GM21381 (cell line): ENCODE measurements around the gene KLK11.
"Not testable (repeated sequence)": the region's sequence is repeated elsewhere in the genome, so short reads cannot be mapped to it uniquely, and the experiment has no call there.

Experiments
- ATAC-seq: cut with Tn5 transposase; IDR thresholded peaks from one replicate; pipeline ENCODE4 v1.9.1; 2021; ENCODE audit warnings: mild to moderate bottlenecking, moderate library complexity; ENCODE audit not compliant: unreplicated experiment

The KLK11 gene

DNA sequence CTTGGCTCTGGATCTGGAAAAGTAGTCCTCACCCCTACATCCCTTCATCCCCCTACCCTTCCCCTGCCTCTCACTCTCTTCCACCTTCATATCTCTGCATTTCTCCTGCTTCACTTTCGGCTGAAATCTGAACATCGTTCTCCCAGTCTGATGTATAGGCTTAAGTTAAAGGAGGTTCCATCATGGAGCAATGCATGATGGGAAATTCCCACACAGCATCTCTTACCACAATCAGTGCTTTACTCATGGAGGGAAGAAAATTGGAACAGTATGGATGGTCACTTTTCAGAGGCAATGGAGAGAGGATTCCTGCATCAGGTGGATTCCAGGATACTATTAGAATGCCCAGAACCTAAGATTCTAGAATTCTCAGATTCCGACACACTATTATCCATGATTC lies 18.9 kb downstream of the KLK11 start:
- ATAC-seq = no peak

DNA sequence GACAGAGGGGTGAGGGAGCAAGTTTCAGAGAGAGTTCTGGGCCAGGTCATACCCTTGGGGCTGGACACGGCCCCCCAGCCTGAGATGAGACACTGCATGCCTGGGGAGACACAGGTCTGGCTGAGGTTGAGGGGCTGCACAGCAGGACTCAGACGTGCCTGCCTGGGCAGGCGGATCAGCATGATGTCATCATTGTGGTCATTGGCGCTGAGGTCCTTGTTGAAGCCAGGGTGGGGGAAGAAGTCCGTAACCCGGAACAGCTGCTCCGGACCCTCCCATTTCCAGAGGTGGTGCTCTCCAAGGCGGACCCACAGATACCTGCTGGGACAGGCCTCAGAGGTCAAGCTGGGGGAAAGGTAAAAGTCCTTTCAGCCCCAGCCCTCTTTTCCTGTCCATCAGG lies 20.0 kb downstream of the KLK11 start:
- no peak for ATAC-seq

DNA sequence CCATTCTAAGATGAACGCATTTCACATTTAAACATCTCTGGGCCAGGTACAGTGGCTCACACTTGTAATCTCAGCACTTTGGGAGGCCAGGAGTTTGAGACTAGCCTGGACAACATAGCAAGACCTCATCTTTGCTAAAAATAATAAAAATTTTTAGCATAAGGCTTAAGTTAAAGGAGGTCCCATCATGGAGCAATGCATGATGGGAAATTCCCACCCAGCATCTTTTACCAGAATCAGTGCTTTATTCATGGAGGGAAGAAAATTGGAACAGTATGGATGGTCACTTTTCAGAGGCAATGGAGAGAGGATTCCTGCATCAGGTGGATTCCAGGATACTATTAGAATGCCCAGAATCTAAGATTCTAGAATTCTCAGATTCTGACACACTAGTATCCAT lies 21.2 kb downstream of the KLK11 start:
- no peak for ATAC-seq

DNA sequence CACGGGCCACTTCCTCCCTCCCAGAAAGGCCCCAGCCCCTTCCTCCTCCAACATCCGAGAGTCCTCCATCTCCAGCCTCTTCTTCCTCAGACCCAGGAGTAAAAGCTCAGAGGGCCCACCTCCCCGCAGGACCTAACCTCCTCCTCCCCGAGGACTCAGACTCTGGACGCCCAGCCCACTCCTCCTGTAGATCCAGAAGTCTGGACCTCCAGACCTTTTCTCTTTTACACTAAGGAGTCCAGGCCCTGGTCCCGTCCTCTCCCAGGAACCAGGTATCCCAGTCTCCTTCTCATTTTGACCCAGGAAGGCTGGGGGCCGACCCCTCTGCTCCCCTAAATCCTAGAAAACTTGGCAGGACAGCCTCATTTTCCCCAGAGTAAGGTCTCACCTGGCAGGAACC lies 23.1 kb downstream of the KLK11 start:
- ATAC-seq = no peak

DNA sequence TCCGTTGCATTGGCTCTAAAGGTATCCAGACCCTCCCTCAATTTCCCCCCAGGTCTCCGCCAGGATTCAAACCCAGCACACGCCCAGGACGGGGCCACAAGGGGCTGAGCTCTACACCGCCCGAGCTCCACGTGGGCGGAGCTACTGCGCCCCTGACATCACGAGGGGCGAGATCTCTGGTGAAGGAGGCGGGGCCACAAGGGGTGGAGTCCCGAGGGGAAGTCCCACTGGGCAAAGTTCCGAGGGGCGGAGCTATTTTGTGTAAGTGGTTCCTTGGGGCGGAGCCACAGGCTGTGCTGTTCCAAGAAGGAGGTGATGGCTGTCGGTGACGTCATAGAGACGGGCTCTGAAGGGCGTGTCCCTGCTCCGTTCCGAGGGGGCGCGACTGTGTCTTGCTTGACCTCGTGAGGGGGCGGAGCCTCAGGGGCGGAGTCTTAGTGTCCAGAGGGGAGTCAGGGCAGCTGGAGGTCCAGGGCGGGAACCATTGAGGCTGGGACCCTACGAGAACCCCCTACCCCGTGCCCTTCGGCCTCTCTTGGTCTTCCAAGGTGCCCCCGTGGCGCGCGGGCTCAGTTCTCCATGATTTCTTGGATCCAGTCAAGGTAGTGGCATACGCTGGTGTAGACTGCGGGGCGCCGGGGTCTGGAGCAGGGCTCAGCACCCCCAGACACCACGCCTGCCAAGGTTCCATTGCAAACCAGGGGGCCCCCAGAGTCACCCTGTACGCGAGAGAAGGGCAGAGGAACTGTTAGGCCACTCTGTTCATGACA lies 23.7 kb downstream of the KLK11 start:
- no peak for ATAC-seq

DNA sequence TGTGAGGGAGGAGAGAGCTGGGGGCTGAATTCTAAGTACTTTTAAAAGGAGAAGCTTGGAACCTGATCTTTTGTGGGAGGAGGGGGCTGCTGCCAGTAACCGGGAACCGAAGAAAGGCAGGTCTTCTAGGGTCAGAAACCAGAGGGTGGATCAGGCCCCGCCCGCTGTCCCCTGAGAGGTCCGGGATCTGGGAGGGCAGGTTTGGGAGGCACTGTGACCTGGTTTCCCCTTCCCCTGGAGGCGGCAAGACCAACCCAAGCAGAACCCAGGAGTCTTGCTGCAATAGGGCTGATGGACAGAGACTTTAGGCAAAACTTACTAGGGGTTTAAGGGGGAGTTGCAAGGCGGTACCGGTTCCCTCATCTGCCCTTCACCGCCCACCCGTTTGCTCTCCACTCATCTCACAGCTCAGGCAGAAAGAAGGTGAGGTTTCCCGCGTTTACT lies 24.3 kb downstream of the KLK11 start:
- no peak for ATAC-seq

DNA sequence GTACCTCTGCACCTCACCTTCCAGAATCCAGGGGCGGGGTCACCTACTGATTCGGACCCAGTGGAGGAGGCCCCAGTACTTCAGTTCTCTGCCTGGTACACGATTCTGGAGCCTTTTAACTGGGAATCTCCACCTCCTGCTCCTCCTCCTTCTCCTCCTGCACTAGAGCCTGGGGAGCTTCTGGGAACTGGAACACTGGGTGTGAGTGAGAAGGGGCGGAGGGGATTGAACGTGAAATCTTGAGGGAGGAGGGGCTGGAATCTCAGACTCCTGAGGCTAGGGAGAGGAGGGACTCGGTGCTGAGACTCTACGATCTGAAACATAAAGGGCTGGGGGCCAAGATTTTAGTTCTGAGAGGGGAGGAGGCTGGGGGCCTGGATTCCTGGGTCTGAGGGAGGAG lies 24.9 kb downstream of the KLK11 start, which contains the start of gene KLK8:
Gene KLK8 (minus strand): TSS at position 90 of the 400 bp plus-strand sequence. CDS start 437 bp downstream, outside the sequence.
- ATAC-seq = no peak

DNA sequence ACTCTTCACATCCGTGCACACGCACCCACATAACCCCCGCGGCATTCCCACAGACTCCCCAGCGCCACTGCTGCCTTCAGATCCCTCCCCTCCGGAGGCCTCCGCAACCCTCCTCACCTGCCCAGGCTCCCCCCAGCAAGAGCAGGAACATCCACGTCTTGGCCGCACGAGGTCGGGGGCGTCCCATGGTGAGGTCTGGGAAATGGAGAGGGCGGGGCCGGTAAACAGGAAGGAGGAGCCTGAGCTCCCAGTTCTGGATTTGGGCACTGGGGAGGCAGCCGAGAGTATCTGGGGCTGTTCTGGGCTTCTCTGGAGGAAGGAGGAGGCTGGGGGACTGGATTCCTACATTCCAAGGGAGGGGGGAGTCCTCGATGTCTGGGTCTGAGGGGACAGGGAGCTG lies 25.4 kb downstream of the KLK11 start:
- no peak for ATAC-seq

DNA sequence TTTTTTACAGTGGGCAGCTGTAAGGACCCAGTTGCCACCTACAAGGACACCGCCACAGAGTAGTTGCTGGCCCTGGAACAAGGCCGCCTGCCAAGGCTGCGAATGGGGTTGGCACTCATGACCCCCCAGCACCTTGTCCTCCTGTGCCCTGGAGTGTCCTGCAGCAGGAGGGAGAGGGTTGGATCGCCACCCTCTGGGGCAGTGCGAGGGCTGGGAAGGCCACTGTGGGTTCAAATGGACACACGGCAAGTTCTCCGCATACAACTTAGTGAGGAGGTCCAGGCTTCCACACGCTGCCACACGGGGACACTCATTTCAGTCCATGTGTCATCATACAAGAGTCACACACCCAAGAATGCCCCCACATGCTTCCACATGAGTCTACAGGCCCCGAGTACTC lies 26.0 kb downstream of the KLK11 start:
- ATAC-seq = no peak

DNA sequence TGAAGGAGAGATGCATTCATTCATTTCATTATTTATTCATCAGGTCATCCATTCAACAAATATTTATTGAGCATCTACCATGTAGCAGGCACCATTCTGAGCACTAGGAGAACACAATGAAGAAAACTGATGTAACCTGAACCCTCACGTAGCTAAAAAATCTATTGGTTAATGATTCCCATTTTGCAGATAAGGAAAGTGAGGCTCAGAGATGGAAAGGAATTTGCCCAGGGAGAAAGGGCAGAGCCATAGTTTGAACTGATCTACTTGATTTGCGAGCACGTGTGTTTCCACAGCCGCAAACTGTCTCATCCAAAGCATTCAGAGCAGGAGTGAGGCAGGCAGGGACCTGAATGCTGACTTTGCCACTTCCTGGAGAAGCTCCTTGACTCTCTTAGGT lies 27.7 kb downstream of the KLK11 start:
- ATAC-seq = no peak

DNA sequence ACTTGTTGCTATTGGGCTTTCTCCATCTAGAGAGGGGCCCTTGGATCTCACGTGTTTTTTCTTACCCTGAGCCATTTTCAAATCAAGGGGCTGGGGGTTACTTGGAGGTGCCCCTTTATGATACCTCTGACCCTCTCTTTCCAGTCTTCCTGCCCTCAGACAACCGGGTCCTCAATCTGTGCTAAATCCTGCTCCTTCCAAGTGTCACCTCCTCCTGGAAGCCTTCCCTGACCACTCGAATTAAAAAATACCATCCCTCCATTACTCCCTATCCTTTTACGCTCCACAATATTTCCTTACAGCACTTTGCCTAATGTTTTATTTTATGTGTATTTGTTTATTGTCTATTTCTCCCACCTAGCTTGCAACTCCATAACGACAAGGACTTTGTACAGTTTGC lies 28.4 kb downstream of the KLK11 start:
- ATAC-seq = no peak

DNA sequence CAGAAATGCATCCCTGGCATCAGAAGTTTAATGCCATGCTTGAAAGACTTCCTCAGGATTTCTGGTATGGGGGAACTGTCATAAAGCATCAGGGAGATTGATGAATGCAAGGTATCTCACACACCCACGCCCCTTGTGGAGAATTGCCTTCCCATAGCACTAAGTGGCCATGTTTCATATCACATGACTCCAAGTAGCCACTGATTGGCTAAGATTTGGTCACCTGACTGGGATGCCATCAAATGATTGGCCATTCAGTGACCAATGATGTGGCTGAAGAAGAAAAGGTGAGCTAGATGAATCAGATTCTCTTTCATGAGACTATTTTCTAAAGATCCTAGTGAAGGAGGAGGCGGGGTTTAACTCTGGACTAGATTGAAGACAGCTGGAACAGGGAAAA lies 32.3 kb downstream of the KLK11 start:
- no peak for ATAC-seq

DNA sequence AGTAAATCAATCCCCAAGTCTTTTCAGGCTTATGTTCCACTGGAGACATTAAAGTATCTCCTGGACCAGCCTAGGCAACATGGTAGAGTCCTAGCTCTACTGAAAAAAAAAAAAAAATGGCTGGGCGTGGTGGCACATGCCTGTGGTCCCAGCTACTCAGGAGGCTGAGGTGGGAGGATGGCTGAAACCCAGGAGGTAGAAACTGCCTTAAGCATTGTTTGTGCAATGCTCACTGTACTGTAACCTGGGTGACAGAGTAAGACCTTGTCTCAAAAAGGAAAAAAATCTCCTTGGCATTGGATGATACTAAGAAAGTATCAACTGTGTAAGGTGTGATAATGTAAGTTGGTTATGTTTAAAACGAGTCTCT lies 33.8 kb downstream of the KLK11 start:
- no peak for ATAC-seq

DNA sequence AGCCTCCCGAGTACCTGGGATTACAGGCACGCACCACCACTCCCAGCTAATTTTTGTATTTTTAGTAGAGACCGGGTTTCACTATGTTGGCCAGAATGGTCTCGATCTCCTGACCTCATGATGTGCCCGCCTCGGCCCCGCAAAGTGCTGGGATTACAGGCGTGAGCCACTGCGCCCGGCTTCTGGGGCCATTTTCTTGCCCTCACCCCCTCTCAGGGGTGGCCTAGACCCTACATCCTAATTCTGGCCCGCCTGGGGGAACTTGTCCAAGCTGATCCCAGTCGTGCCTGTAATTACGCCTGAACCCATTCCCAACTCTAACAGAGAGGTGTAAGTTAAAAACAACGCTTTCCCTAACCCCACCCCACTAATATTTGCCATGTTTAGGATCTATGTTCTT lies 42.0 kb downstream of the KLK11 start:
- not testable (repeated sequence) for ATAC-seq

DNA sequence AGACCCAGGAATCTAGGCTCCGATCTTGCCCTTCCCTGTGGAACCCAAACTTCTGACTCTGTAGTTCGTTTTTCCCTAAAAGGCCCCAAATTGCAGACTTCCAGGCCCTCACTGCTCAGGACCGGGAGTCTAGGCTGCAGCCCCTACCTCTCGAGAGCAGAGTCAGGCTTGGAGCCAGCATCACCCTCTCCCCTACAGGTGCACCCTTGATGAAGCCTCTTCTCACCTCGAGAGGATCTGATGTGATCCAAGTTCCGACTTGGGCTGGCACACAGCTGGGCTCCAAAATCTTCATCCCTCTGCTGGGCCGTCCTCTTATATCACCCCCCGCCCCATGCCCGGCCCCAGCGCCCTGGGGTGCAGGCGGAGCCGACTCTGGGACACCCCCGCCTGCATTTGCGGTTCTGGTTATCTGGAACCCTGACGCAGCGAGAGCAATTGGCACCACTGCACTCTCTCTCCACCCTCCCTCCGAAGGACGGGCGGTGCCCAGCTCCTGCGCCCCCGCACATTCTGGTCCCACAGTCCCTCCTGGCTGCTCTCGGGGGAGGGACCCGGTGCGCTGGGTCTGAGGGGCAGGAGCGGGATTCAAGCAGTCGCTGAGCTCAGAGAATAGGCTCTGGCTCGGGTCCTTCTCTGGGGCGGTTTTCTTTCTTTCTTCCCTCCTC lies 42.7 kb downstream of the KLK11 start, which contains the start of gene KLK7:
Gene KLK7 (minus strand): TSS at position 293 of the 668 bp plus-strand sequence. CDS start 1,518 bp downstream, outside the sequence.
- ATAC-seq = no peak

DNA sequence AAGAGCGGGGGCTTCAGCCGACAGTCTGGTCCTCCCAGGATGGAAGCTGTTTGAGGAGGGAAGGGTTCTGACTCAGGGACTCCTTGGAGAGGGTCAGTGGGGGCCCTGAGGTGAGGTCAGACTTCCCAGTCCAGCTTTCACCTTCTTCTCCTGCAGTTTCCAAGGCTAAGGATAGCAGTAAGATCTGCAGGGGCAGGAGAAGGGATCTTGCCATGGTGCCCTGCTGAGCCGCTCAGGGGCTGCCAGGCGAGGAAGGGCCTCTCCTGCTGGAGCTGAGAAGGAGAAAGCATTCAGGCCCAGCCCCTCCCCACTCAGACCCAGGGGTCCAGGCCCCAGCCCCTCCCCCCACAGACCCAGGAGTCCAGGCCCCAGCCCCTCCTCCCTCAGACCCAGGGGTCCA lies 44.2 kb downstream of the KLK11 start:
- no peak for ATAC-seq

DNA sequence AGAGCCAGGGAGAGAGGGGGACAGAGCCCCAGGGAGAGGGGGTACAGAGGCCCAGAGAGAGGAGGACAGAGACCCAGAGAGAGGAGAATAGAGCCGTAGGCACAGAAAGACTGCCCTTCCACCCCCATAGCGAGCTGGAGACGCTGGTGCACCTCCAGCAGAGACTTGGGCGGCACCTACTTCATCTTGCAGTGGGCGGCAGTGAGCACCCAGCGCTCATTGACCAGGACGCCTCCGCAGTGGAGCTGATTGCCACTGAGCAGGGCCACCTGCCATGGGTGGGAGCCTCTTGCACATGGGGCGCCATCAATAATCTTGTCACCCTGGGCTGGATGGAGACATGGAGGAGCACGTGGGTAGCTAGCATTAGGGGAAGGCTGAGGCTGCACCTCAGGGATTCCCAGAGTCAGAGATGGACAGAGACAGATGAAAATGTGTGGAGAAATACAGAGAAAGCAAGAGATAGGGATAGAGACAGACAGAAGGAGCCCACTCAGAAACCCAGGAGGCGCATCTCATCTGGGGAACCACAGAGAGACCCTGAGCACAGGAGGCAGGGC lies 44.7 kb downstream of the KLK11 start:
- no peak for ATAC-seq

DNA sequence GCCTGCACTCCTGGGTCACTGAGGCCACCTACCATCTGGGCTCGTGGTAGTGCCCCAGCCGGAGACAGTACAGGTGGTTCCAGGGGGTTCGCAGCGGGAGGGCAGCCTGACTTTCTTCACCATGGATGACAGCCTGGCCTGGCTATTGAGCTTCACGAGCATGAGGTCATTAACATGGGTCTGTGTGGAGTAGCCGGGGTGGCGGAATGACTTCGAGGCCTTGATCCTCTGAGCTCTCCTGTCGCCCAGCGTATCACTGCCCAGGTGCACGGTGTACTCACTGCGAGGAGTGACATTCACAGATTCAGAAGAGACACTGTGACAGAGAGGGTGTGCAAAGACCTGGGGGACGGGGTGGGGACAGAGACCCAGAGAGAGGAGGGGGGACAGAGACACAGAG lies 46.2 kb downstream of the KLK11 start:
- ATAC-seq = no peak

DNA sequence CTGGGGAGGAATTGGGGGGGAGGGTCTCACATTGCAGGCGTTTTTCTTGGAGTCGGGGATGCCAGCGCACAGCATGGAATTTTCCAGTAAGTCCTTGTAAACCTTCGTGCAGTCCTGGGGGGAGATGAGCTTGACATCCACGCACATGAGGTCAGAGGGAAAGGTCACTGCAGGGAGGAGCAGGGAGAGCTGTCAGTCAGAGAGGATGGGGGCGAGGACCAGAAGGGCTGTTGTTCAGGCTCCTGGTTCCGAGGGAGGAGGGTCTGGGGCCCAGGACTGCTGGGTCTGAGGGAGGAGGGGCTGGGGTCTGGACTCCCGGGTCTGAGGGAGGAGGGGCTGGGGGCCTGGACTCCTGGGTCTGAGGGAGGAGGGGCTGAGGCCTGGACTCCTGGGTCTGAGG lies 46.7 kb downstream of the KLK11 start:
- no peak for ATAC-seq

DNA sequence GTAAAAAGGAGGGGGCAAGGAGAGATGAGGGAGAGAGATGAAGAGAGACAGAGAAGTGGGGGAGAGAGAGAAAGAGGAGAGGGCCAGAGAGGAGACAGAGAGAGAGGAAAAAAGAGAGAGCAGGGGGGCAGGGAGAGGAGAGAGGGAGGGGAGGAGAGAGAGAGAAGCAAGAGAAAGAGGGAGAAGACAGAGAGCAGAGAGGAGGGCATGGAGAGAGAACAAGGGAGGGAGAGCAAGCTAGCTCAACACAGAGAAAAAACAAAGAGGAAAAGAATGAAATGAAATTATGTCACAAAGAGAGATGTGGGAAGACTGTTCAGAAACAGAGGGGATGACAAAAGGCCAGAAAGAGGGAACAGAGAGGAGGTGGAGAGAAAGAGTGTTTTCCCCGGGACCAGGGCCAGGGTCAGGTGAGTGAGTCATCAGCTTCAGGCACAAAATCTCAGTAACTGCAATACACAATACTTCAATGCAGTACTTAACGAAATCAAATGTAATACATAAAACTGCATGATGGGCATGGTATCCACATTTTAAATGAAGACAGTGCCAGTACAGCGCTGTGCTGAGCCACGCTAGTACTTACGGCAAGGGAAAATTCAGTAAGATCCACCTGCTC lies 47.5 kb downstream of the KLK11 start:
- ATAC-seq = no peak

DNA sequence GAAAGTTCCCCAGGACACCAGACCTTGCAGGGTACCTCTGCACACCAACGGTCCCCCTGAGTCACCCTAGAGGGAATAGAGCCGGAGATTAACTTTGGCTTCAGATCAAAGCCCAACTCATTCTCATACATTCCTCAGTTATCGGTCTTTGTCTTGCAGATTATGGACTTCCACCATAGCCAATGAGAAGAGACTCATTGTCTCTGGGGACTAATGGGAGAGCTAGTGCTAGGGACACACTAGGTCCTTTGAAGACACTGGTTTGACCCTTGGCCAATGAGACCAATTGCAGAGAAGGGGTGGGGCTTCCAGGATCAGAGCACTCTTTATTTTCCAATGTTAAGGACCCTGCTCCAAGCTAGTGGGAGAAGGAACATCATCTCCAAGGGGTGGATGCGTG lies 48.8 kb downstream of the KLK11 start:
- no peak for ATAC-seq

DNA sequence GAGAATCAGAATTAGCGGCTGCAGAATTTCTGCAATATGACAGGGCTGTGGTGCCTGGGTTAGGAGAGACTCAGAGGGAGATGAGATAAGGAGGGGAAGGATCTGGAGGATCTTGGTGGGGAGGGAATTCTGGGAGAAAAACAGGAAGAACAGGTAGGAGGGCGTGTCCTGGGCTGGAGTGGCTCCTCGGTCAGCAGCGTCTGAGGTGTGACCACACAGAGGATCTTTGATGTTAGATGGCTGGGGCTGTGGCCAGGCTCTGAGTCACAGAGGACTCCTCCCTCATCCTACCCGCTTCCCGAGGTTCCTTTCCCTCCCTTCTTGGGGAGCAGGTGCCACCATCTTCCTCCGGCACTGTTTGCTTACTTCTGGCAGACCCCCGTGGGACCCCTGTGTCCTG lies 50.6 kb downstream of the KLK11 start:
- no peak for ATAC-seq
